GM15510 (cell line): ENCODE data around the gene KANK2.

Experiments
- POLR2A ChIP-seq: IDR thresholded peaks from 3 replicates; pipeline ENCODE4 v1.6.1; 2011; ENCODE audit warnings: borderline replicate concordance; ENCODE audit not compliant: insufficient read length; ENCODE audit errors: extremely low read depth

KANK2 gene

DNA sequence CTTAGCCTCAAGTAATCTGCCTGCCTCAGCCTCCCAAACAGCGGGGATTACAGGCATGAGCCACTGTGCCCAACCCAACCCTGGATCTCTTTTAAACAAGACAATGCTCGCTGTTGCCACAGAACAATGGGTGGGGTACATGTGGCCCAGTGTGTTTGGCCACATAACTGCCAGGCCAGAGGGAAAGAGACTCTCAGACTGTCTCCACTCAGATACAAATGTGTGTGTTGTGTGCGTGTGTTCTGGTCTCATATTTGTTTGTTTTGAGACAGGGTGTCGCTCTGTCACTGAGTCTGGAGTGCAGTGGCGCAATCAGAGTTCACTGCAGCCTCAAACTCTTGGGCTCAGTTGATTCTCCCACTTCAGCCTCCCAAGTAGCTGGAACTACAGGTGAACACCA is 82.3 kb downstream of the KANK2 start:
- no peak for TF ChIP-seq POLR2A
